ENCODE measurements around the gene WDR70. TPM values are rescaled to one million over a fixed set of nuclear protein-coding genes. Genes with fewer than 3 reads are reported as not detected.

Gene WDR70
- total and polyA plus RNA-seq, 4 experiments from 2014 or later = 23.5 to 43.2 (median 29.9) TPM

DNA sequence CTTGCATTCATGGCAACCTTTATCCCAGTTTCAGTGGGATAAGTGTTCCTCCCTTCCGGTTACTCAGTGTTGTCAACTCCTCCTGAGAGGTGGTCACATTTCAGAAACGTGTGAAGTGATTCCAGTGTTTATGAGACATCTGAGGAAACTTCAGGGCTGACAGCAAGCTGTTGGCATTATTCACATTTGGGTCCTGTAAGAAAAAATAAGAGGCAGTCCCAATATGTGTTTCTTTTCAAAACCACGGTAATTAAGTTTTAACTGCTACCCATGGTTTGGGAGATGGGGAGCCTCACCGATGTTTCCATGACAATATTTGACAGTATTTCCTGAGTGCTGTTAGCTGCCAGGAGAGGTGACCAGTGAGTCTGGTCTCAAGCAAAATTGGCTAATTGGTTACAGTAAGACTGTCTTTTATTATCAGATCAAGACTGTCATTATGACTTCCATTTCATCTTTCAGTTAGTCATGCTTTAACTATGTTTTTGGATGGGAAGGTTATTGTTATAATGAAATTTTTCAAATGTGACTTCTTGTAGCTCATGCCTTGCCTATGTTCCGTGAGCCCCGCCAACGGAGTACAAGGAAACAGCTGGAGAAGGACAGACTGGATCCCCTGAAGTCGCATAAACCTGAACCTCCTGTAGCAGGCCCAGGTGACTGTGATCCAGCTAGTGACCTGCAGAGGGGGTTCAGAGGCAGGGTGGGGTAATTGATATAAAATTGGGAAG is 345.4 kb downstream of the WDR70 start:
- CTCF ChIA-PET (ENCODE audit: partially characterized antibody) = interaction anchor here (1.1 to 2.0 kb wide), 2 partner anchors 11 to 23 kb away, joined by 3 to 4 read pairs; no protein-coding TSS in a partner anchor

DNA sequence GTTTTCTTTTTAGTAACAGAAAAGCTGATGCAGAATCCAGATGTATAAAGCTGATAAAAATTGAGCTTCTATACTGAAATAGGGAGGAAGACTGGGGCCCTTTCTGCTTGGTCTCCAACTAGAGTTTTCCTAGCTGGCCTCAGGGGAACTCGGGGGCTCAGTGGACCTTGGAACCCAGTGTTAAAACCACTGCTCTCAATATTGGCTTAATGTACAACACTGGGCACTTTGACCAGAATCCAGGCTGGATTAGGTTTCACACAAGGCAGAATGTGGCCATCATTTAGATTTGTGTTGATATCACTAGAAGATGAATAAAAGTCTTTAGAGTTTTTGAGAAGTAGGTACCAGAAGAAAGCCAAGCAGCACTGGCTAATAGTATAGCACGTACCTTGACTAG is 346.1 kb downstream of the WDR70 start:
- ChIA-PET POLR2A (ENCODE audit: partially characterized antibody) (no interaction called here), CTCF (ENCODE audit: partially characterized antibody) (interaction anchor here (2.0 kb wide), 1 partner anchor 10 kb away, joined by 4 read pairs; no protein-coding TSS in a partner anchor)
- Mint-ChIP-seq H3K36me3 (peaks cover 56 to 66% of the 10 kb centered on the region in 2 donors), H3K27ac (no peak overlapping the region), H3K4me1 (peaks cover 16 to 24% (median 21%) of the 10 kb centered on the region in 4 donors), H3K4me3 (no peak overlapping the region), H3K27me3 (no peaks in the 10 kb centered on the region), H3K9me3 (no peaks in the 10 kb centered on the region)
- Histone ChIP-seq H3K4me1 (ENCODE audit: insufficient read depth, low read length) (peaks cover 17% of the 10 kb centered on the region), H3K4me3 (ENCODE audit: low read length in 2 of 2) (no peak overlapping the region), H3K36me3 (ENCODE audit: insufficient read depth, low read length) (no peaks in the 10 kb centered on the region), H3K27me3 (ENCODE audit: insufficient read depth, low read length) (no peaks in the 10 kb centered on the region), H3K27ac (ENCODE audit: low read depth, low read length) (no peak overlapping the region), H3K9me3 (ENCODE audit: control insufficient read depth in 1 of 2, low read length in 2 of 2) (no peaks in the 10 kb centered on the region)
- intact Hi-C loops (cut with micrococcal nuclease) = no loop called here
- DNase-seq = no peak

More for the DNA sequence above, 345.4 kb downstream of the WDR70 start:
- Mint-ChIP-seq H3K4me3 (no peak overlapping the region), H3K27me3 (no peaks in the 10 kb centered on the region), H3K36me3 (peaks cover 52 to 65% of the 10 kb centered on the region in 2 donors), H3K27ac (no peak overlapping the region), H3K9me3 (no peaks in the 10 kb centered on the region), H3K4me1 (peaks cover 17 to 30% (median 21%) of the 10 kb centered on the region in 4 donors)
- DNase-seq = no peak
- H3K27ac ChIP-seq (ENCODE audit: low read depth, low read length) = no peak overlapping the region
- no peaks in the 10 kb centered on the region for H3K27me3 ChIP-seq (ENCODE audit: insufficient read depth, low read length)
- peaks cover 17% of the 10 kb centered on the region for H3K4me1 ChIP-seq (ENCODE audit: insufficient read depth, low read length)
- no peaks in the 10 kb centered on the region for H3K36me3 ChIP-seq (ENCODE audit: insufficient read depth, low read length)
- no peaks in the 10 kb centered on the region for H3K9me3 ChIP-seq (ENCODE audit: control insufficient read depth in 1 of 2, low read length in 2 of 2)
- POLR2A ChIA-PET (ENCODE audit: partially characterized antibody) = no interaction called here
- H3K4me3 ChIP-seq (ENCODE audit: low read length in 2 of 2) = no peak overlapping the region
- intact Hi-C loops (cut with micrococcal nuclease) = no loop called here

DNA sequence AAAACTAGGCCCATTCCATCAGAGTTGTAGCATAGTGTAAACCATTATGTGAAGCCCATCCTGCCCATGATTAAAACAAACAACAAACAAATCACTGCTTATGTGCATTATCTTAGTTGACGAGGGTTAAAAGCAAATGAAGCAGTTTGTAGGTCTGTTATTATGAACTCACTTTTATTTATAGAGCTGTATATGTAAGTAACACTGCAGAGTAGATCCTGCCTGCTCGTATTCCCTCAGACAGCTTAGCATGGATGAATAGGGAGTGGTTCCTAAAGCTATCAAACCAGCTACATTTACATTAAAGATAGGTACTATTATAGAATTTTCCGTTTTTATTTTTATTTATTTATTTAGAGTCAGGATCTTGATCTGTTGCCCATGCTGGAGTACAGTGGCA is 348.1 kb downstream of the WDR70 start:
- Histone ChIP-seq H3K27me3 (ENCODE audit: insufficient read depth, low read length) (no peaks in the 10 kb centered on the region), H3K9me3 (ENCODE audit: control insufficient read depth in 1 of 2, low read length in 2 of 2) (no peaks in the 10 kb centered on the region), H3K27ac (ENCODE audit: low read depth, low read length) (no peak overlapping the region), H3K4me3 (ENCODE audit: low read length in 2 of 2) (no peak overlapping the region), H3K36me3 (ENCODE audit: insufficient read depth, low read length) (no peaks in the 10 kb centered on the region), H3K4me1 (ENCODE audit: insufficient read depth, low read length) (peaks cover 6% of the 10 kb centered on the region)
- Mint-ChIP-seq H3K9me3 (no peaks in the 10 kb centered on the region), H3K36me3 (peaks cover 56 to 62% of the 10 kb centered on the region in 2 donors), H3K27me3 (no peaks in the 10 kb centered on the region), H3K27ac (no peak overlapping the region), H3K4me3 (no peak overlapping the region), H3K4me1 (peaks cover 5 to 8% (median 6%) of the 10 kb centered on the region in 4 donors)
- ChIA-PET POLR2A (ENCODE audit: partially characterized antibody) (no interaction called here), CTCF (ENCODE audit: partially characterized antibody) (no interaction called here)
- no peak for DNase-seq
- intact Hi-C loops (cut with micrococcal nuclease) = no loop called here

DNA sequence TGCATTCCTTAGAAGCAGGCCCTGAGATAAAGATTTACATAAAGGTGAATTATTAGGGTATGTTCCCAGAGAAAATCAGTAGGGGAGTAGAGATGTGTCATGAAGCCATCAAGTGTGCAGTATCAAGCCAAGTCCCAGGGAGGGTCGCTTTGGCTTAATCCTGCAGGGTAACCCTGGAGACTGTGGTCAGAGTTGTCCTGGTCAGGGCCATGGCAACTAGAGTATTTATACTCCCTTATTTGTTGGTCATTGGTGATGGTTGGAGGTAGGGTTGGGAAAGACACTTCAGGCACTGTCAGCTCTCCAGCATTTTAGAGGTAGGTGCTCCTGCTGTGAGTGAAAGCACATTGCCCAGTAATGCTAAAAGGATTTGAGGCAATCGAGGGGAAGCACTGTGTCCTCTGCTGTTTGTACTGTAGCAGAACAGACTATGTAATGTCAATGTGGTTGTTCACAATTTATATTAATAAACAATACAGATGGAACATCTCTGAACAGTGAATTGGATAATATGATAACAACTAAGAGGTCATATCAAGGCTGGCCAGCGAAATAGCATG is 351.9 kb downstream of the WDR70 start:
- H3K27me3 ChIP-seq (ENCODE audit: insufficient read depth, low read length) = no peaks in the 10 kb centered on the region
- H3K4me3 ChIP-seq (ENCODE audit: low read length in 2 of 2) = no peak overlapping the region
- DNase-seq = no peak
- POLR2A ChIA-PET (ENCODE audit: partially characterized antibody) = no interaction called here
- Mint-ChIP-seq H3K27ac (peak overlapping the region in 1 of 7 donors; percentile 14), H3K27me3 (no peaks in the 10 kb centered on the region), H3K4me1 (peaks cover 0 to under 1% (median under 1%) of the 10 kb centered on the region in 4 donors), H3K4me3 (no peak overlapping the region), H3K9me3 (no peaks in the 10 kb centered on the region), H3K36me3 (peaks cover 45 to 57% of the 10 kb centered on the region in 2 donors)
- no peaks in the 10 kb centered on the region for H3K36me3 ChIP-seq (ENCODE audit: insufficient read depth, low read length)
- no peak overlapping the region for H3K27ac ChIP-seq (ENCODE audit: low read depth, low read length)
- CTCF ChIA-PET (ENCODE audit: partially characterized antibody) = no interaction called here
- intact Hi-C loops (cut with micrococcal nuclease) = no loop called here
- no peaks in the 10 kb centered on the region for H3K9me3 ChIP-seq (ENCODE audit: control insufficient read depth in 1 of 2, low read length in 2 of 2)
- H3K4me1 ChIP-seq (ENCODE audit: insufficient read depth, low read length) = no peaks in the 10 kb centered on the region

DNA sequence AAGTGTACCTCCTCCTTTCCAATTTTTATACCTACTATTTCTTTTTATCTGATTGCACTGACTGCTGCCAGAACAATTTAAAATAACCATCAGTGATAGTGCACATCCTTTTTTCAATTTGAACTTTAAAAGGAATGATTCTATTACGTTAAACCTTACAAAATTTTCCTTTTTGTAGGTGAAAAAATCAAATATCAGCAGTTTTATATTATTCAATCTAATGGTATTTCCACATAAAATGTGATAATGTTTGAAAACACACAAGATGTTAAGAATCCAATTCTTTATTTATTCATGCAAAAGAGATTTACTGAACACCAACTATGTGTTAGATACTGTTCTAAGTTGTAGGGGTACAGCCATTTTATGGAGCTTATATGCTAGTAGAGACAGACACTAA is 355.0 kb downstream of the WDR70 start:
- POLR2A ChIA-PET (ENCODE audit: partially characterized antibody) = no interaction called here
- H3K36me3 Mint-ChIP-seq = peaks cover 35 to 45% of the 10 kb centered on the region in 2 donors

DNA sequence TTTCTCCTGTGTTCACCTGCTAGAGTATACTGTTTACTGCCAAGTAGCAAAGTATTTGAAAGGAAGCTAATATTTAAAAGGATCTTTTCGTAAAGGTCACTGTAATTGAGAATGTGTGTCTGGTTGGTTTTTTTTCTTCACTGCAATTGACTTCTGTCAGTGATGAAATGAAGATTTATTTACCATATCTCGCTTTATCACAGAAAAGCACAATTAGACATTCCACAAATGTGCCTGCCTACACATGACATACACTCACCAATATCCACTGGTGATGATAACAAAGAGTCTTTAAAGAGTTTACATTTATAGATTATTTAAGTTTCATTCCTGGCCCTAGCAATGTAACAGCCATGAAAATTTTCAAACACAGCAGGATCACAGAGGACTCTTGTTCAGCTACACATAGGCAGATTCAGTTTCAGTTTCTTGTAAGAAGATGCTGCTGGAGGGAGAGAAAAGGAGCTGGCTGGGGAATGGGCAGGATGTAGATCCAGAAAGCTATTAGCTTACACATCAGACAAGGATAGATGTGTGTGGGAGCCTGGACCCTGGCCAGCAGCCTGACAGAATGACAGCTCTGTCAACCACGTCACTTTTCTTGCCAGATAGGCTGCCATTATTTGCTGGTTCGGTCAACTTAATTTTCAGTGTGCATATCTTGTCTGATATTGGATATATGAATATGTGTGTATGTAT is 356.7 kb downstream of the WDR70 start:
- CTCF ChIA-PET (ENCODE audit: partially characterized antibody) = interaction anchor here (0.8 to 1.3 kb wide), 2 partner anchors 11 to 1979 kb away, joined by 3 to 4 read pairs; no protein-coding TSS in a partner anchor
- intact Hi-C loops (cut with micrococcal nuclease) = no loop called here
- Histone ChIP-seq H3K4me1 (ENCODE audit: insufficient read depth, low read length) (peaks cover 6% of the 10 kb centered on the region), H3K4me3 (ENCODE audit: low read length in 2 of 2) (no peak overlapping the region), H3K9me3 (ENCODE audit: control insufficient read depth in 1 of 2, low read length in 2 of 2) (no peaks in the 10 kb centered on the region), H3K27ac (ENCODE audit: low read depth, low read length) (no peak overlapping the region), H3K27me3 (ENCODE audit: insufficient read depth, low read length) (no peaks in the 10 kb centered on the region), H3K36me3 (ENCODE audit: insufficient read depth, low read length) (no peaks in the 10 kb centered on the region)
- no peaks in the 10 kb centered on the region for H3K9me3 Mint-ChIP-seq
- peak overlapping the region in 1 of 7 donors; percentile 5 for H3K27ac Mint-ChIP-seq
- peaks cover 39 to 48% of the 10 kb centered on the region in 2 donors for H3K36me3 Mint-ChIP-seq
- no peak for DNase-seq
- POLR2A ChIA-PET (ENCODE audit: partially characterized antibody) = no interaction called here
- H3K27me3 Mint-ChIP-seq = no peaks in the 10 kb centered on the region
- H3K4me1 Mint-ChIP-seq = peaks cover 8 to 22% (median 16%) of the 10 kb centered on the region in 4 donors
- no peak overlapping the region for H3K4me3 Mint-ChIP-seq

More for the DNA sequence above, 355.0 kb downstream of the WDR70 start:
- no peaks in the 10 kb centered on the region for H3K27me3 Mint-ChIP-seq
- H3K4me1 ChIP-seq (ENCODE audit: insufficient read depth, low read length) = peaks cover 6% of the 10 kb centered on the region
- DNase-seq = no peak
- no peak overlapping the region for H3K27ac ChIP-seq (ENCODE audit: low read depth, low read length)
- no peaks in the 10 kb centered on the region for H3K9me3 Mint-ChIP-seq
- no peak overlapping the region for H3K4me3 ChIP-seq (ENCODE audit: low read length in 2 of 2)
- H3K27ac Mint-ChIP-seq = no peak overlapping the region
- peaks cover 8 to 22% (median 16%) of the 10 kb centered on the region in 4 donors for H3K4me1 Mint-ChIP-seq
- H3K4me3 Mint-ChIP-seq = no peak overlapping the region
- no peaks in the 10 kb centered on the region for H3K9me3 ChIP-seq (ENCODE audit: control insufficient read depth in 1 of 2, low read length in 2 of 2)
- intact Hi-C loops (cut with micrococcal nuclease) = no loop called here
- H3K36me3 ChIP-seq (ENCODE audit: insufficient read depth, low read length) = no peaks in the 10 kb centered on the region
- H3K27me3 ChIP-seq (ENCODE audit: insufficient read depth, low read length) = no peaks in the 10 kb centered on the region
- CTCF ChIA-PET (ENCODE audit: partially characterized antibody) = no interaction called here

DNA sequence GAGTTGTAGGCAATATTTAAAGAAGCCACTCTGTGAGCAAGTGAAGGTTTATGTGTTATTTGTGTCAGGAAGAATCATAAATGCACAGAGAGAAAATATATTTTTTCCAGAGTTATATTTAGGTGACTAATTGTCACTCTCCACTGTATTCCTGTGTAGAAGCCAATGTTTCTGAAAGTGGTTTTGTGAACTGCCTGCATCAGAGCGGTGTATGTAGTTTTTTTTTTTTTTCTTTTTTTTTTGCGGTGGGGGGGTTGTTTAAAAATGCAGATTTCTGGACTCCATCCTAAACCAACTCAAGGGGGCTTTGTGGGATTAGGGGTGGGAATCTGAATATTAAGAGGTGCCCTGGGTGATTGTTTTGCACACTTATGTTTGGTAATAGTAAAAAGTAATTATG is 357.3 kb downstream of the WDR70 start:
- Mint-ChIP-seq H3K4me3 (no peak overlapping the region), H3K9me3 (no peaks in the 10 kb centered on the region), H3K36me3 (peaks cover 41 to 50% of the 10 kb centered on the region in 2 donors), H3K4me1 (peaks cover 8 to 22% (median 16%) of the 10 kb centered on the region in 4 donors), H3K27me3 (no peaks in the 10 kb centered on the region), H3K27ac (no peak overlapping the region)
- Histone ChIP-seq H3K27ac (ENCODE audit: low read depth, low read length) (no peak overlapping the region), H3K27me3 (ENCODE audit: insufficient read depth, low read length) (no peaks in the 10 kb centered on the region), H3K36me3 (ENCODE audit: insufficient read depth, low read length) (no peaks in the 10 kb centered on the region), H3K4me3 (ENCODE audit: low read length in 2 of 2) (no peak overlapping the region), H3K9me3 (ENCODE audit: control insufficient read depth in 1 of 2, low read length in 2 of 2) (no peaks in the 10 kb centered on the region), H3K4me1 (ENCODE audit: insufficient read depth, low read length) (peaks cover 6% of the 10 kb centered on the region)
- POLR2A ChIA-PET (ENCODE audit: partially characterized antibody) = no interaction called here
- intact Hi-C loops (cut with micrococcal nuclease) = no loop called here
- CTCF ChIA-PET (ENCODE audit: partially characterized antibody) = no interaction called here
- DNase-seq = no peak
